Upper lobe of right lung (tissue), 1 donor: ENCODE data around the gene AXDND1. TPM values are rescaled to one million over a fixed set of nuclear protein-coding genes. Genes with fewer than 3 reads are reported as not detected.
"Not testable (repeated sequence)": the region's sequence is repeated elsewhere in the genome, so short reads cannot be mapped to it uniquely, and the experiment has no call there.

Source experiments
- ATAC-seq: fragments of 200-7000 bp; cut with Tn5 transposase; one replicate; pipeline ENCODE4 v1.9.1; 2020; ENCODE audit warnings: mild to moderate bottlenecking, moderate library complexity
- DNase-seq: peaks from one replicate; pipeline ENCODE4 v3.0.0-alpha.2; 2020
- H3K27ac ChIP-seq: fragments of 200-600 bp; one replicate; pipeline ENCODE4 v1.8.0; 2022
- H3K27me3 ChIP-seq: fragments of 200-600 bp; one replicate; pipeline ENCODE4 v1.8.0; 2022; ENCODE audit warnings: mild to moderate bottlenecking
- H3K36me3 ChIP-seq: fragments of 200-600 bp; one replicate; pipeline ENCODE4 v1.8.0; 2022
- H3K4me1 ChIP-seq: fragments of 200-600 bp; one replicate; pipeline ENCODE4 v1.8.0; 2022
- H3K4me3 ChIP-seq: fragments of 200-600 bp; one replicate; pipeline ENCODE4 v1.8.0; 2022; ENCODE audit warnings: mild to moderate bottlenecking
- H3K9me3 ChIP-seq: fragments of 200-600 bp; one replicate; pipeline ENCODE4 v1.8.0; 2022
- intact Hi-C: fragments of 100-400 bp; cut with DNase I; formaldehyde crosslinking; loops from one replicate; pipeline ENCODE4 v1.11.0; 2022
- total RNA-seq: library from RNA; stranded (reverse); fragmentation: NEBNext Ultra II Directional; extraction: Animal tissue kit (Norgen Biotek cat#: 25700); gene quantifications from one replicate; pipeline ENCODE4 v1.2.1, GENCODE V29; 2021
- TF ChIP-seq, protein P1 (sequence below): fragments of 200-600 bp; IDR thresholded peaks from one replicate; pipeline ENCODE4 v1.8.0; 2022; ENCODE audit warnings: antibody characterized with exemption
- donor health status: DM: no; HTN: yes; CAD: no; lungs with severe emphysema.

Gene AXDND1
- total RNA-seq, 1 donor from 2014 or later = not detected

DNA sequence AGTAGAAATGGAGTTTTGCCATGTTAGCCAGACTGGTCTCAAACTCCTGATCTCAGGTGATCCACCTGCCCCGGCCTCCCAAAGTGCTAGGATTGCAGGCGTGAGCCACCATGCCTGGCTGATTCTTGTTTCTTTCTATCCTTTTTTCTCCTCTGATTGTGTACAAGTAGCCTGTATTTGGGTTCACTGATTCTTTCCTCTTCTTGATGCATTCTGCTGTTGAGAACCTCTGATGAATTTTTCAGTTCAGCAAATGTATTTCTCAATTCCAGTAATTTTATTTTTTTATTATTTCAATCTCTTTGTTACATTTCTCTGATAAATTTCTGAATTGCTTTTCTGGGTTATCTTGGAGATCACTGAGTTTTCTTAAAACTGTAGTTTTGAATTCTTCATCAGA, 58.8 kb downstream of the AXDND1 start:
- no peak overlapping the region for H3K27ac ChIP-seq
- H3K36me3 ChIP-seq = no peaks in the 10 kb centered on the region
- no peaks in the 10 kb centered on the region for H3K4me1 ChIP-seq
- intact Hi-C loops = no loop called here
- H3K9me3 ChIP-seq = no peaks in the 10 kb centered on the region
- no peak overlapping the region for H3K4me3 ChIP-seq
- DNase-seq = no peak
- H3K27me3 ChIP-seq = no peaks in the 10 kb centered on the region
- ATAC-seq = no peak
- TF ChIP-seq, protein P1, sequence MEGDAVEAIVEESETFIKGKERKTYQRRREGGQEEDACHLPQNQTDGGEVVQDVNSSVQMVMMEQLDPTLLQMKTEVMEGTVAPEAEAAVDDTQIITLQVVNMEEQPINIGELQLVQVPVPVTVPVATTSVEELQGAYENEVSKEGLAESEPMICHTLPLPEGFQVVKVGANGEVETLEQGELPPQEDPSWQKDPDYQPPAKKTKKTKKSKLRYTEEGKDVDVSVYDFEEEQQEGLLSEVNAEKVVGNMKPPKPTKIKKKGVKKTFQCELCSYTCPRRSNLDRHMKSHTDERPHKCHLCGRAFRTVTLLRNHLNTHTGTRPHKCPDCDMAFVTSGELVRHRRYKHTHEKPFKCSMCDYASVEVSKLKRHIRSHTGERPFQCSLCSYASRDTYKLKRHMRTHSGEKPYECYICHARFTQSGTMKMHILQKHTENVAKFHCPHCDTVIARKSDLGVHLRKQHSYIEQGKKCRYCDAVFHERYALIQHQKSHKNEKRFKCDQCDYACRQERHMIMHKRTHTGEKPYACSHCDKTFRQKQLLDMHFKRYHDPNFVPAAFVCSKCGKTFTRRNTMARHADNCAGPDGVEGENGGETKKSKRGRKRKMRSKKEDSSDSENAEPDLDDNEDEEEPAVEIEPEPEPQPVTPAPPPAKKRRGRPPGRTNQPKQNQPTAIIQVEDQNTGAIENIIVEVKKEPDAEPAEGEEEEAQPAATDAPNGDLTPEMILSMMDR = no peak

DNA sequence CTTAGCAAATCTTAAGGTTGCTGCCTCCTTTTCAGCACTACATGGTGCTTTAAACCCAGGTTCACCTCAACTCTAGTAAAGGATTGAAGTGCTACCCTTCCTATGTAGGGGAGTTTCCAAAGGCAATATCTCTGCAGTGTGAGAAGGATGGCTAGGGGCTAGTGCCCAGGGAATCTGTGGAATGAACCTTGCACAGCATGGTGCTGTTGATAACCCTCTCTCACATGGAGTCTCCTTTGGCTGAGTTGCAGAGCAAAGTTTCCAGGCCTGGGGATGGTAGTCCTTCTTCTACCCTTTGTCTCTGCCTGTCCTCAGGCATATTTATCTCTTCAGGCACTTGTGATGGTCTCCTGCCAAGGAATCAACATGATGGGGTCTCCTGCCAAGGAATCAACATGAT, 59.4 kb downstream of the AXDND1 start:
- Histone ChIP-seq H3K4me3 (no peak overlapping the region), H3K9me3 (no peaks in the 10 kb centered on the region), H3K27ac (no peak overlapping the region), H3K27me3 (no peaks in the 10 kb centered on the region), H3K36me3 (no peaks in the 10 kb centered on the region), H3K4me1 (no peaks in the 10 kb centered on the region)
- ATAC-seq (no peak), DNase-seq (no peak)
- intact Hi-C loops = no loop called here
- TF ChIP-seq, protein P1 = no peak

DNA sequence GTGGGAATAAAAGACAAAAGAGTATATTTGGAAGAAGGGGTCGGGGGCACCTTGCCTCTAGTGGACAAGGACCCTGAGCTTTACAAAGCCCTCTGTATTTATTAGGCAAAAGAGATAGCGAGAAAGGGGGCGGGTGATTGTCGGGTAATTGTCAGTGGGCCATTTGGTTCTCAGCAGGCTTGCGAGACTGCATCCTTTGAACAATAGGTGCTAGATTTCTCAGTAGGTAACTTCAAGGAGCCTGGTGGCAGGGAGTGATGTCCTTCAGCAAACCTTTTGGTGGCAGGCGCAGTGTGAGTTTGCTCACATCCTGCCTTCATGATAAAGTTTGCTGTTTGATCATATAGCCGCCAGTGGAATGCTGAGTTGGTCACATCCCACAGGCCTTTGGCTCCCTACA, 71.4 kb downstream of the AXDND1 start:
- ATAC-seq = no peak
- no peak overlapping the region for H3K27ac ChIP-seq
- intact Hi-C loops = no loop called here
- no peak for DNase-seq
- no peaks in the 10 kb centered on the region for H3K36me3 ChIP-seq
- H3K4me1 ChIP-seq = no peaks in the 10 kb centered on the region
- H3K9me3 ChIP-seq = no peaks in the 10 kb centered on the region
- H3K27me3 ChIP-seq = no peaks in the 10 kb centered on the region
- no peak overlapping the region for H3K4me3 ChIP-seq
- TF ChIP-seq, protein P1 = no peak

DNA sequence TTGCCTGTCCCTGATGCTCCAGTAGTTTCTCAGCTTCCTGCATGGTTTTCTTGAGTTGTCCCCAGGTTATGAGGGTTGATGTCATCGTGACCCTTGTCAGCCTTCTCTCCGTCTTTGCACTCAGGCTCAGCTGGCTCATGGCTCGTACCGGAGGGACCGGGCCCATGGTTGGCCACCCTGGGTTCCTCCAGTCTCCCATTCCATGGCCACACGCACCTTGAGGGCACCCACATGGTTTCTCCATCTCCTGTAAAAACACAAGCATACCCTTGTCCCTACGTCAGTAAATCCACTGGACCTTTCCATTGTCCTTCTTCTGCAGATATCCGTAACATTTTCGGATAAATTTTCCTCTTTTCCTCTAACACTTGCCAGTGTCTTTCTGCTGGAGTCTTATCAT, 73.9 kb downstream of the AXDND1 start:
- intact Hi-C loops, H3K27me3 ChIP-seq, ATAC-seq, H3K4me1 ChIP-seq, H3K9me3 ChIP-seq, H3K27ac ChIP-seq, H3K36me3 ChIP-seq, DNase-seq, H3K4me3 ChIP-seq: not testable (repeated sequence)

DNA sequence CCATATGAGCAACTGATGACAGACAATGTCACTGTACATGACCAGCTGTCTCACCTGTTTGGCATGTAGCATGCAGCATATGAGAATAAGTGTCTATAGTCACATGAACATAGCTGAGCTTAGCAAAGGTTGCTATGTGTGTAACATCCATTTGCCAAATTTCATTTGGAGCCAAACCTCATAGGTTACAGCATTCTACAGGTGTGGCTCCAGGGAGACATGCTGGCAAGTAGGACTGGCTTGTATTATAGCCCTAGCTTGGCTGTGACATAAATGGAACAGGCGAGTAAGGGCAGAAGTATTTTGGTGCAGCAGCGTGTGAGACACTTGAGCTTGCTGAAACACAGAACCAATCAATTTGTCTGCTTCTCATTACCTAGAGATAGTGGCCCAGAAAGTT, 74.5 kb downstream of the AXDND1 start:
- H3K36me3 ChIP-seq, H3K27ac ChIP-seq, intact Hi-C loops, H3K4me1 ChIP-seq, DNase-seq, H3K27me3 ChIP-seq, H3K9me3 ChIP-seq, ATAC-seq, H3K4me3 ChIP-seq: not testable (repeated sequence)

DNA sequence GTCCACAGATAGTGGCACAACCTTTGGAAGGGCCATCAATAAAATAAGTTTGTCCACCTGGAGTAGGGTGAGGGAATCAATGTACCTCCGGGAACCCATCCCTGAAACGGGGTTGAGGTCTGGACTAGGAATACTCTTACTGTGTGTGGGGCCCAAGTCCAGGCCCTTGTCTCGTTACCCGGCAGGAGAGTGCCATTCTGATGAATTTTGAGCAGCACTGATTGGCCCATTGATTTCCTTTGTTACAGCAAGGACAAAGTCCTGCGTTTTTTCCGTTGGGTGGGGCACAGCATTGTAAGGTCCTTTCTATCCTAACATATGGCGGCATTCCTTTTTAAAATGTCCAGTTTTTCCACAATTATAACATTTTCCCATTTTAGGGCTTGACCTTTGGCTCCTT, 75.2 kb downstream of the AXDND1 start:
- DNase-seq = no peak
- Histone ChIP-seq H3K36me3 (no peaks in the 10 kb centered on the region), H3K27ac (no peak overlapping the region), H3K27me3 (no peaks in the 10 kb centered on the region), H3K4me1 (no peaks in the 10 kb centered on the region), H3K4me3 (no peak overlapping the region), H3K9me3 (no peaks in the 10 kb centered on the region)
- ATAC-seq = no peak
- intact Hi-C loops = no loop called here
- TF ChIP-seq, protein P1 = no peak

DNA sequence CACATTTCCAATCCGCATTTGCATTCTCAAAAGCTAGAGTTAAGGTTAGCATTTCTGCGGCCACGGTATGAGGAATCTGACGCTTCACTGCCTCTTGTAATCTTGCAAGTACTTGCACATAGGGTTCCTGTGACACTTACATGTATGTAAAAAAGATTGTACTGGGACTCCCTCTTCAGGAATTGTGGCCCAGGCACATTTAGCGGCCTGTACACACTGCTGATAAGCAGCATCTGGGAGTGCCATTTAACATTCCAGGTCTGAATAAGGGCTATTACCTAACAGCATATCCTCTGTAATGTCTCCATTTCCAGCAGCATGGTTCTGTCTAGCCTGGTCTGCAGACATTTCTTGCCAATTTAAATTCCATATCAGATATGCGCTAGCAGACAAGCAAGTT, 75.7 kb downstream of the AXDND1 start:
- Histone ChIP-seq H3K27ac (no peak overlapping the region), H3K4me3 (no peak overlapping the region), H3K36me3 (no peaks in the 10 kb centered on the region), H3K9me3 (no peaks in the 10 kb centered on the region), H3K4me1 (no peaks in the 10 kb centered on the region), H3K27me3 (no peaks in the 10 kb centered on the region)
- no peak for DNase-seq
- TF ChIP-seq, protein P1 = no peak
- intact Hi-C loops = no loop called here
- ATAC-seq = no peak

DNA sequence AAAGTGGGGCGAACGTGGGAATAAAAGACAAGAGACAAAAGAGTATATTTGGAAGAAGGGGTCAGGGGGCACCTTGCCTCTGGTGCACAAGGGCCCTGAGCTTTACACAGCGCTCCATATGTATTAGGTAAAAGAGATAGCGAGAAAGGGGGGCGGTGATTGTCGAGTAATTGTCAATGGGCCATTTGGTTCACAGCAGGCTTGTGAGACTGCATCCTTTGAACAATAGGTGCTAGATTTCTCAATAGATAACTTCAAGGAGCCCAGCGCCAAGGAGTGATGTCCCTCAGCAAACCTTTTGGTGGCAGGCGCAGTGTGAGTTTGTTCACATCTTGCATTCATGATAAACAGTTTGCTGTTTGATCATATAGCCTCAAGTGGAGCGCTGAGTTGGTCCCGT, 77.1 kb downstream of the AXDND1 start:
- ATAC-seq, H3K27me3 ChIP-seq, H3K4me3 ChIP-seq, H3K36me3 ChIP-seq, H3K27ac ChIP-seq, H3K4me1 ChIP-seq, DNase-seq, intact Hi-C loops, H3K9me3 ChIP-seq: not testable (repeated sequence)
